IPS-18a (cell line): ENCODE measurements around the gene SLC7A8.
"Not testable (repeated sequence)": the region's sequence is repeated elsewhere in the genome, so short reads cannot be mapped to it uniquely, and the experiment has no call there.

ENCODE experiments used
- H3K27ac ChIP-seq: one replicate; pipeline ENCODE4 v1.5.1; 2013; ENCODE audit warnings: low read length
- H3K27me3 ChIP-seq: one replicate; pipeline ENCODE4 v1.6.1; 2013; ENCODE audit warnings: mild to moderate bottlenecking, low read length; ENCODE audit not compliant: control insufficient read depth, insufficient read depth
- H3K36me3 ChIP-seq: one replicate; pipeline ENCODE4 v1.6.1; 2013; ENCODE audit warnings: low read depth, low read length; ENCODE audit not compliant: control insufficient read depth
- H3K4me1 ChIP-seq: one replicate; pipeline ENCODE4 v1.6.1; 2013; ENCODE audit warnings: low read depth, low read length; ENCODE audit not compliant: control insufficient read depth
- H3K4me3 ChIP-seq: one replicate; pipeline ENCODE4 v1.5.1; 2013; ENCODE audit warnings: low read length
- H3K9ac ChIP-seq: one replicate; pipeline ENCODE4 v1.6.1; 2013; ENCODE audit warnings: mild to moderate bottlenecking, low read length, moderate library complexity
- H3K9me3 ChIP-seq: one replicate; pipeline ENCODE4 v1.6.1; 2013; ENCODE audit warnings: low read depth, low read length; ENCODE audit not compliant: control insufficient read depth

Gene SLC7A8

DNA sequence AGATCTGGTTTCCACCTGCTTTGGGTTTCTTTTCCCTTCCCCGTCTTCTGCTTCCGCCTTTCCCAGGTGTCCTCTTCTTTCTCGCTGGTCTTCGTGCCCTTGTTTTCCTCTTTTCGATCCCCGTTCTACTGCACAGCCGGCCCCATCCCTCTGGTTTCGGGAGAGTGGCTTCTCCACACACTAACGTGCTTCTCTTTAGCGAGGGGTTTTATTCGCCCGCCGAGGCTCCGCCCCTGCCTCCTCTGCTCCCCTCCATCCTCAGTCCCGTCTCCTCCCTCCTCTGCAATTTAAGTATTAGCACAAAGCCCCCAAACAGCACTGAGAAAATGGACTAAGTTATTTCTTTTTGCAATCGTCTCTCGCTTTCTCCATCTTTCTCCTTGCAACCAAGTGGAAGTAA is at the start of gene SLC7A8:
TSS of gene SLC7A8 (minus strand) at position 182 of the 400 bp plus-strand sequence. CDS start 746 bp downstream, outside the sequence.
- H3K9me3 ChIP-seq: no peaks in the 10 kb centered on the region
- no peaks in the 10 kb centered on the region for H3K36me3 ChIP-seq
- peak within 1 kb of the TSS; percentile 25 for H3K27ac ChIP-seq
- H3K4me1 ChIP-seq: peaks cover 26% of the 10 kb centered on the region
- H3K9ac ChIP-seq: peak within 1 kb of the TSS; percentile 64
- H3K27me3 ChIP-seq: no peaks in the 10 kb centered on the region
- peak within 1 kb of the TSS; percentile 78 for H3K4me3 ChIP-seq

DNA sequence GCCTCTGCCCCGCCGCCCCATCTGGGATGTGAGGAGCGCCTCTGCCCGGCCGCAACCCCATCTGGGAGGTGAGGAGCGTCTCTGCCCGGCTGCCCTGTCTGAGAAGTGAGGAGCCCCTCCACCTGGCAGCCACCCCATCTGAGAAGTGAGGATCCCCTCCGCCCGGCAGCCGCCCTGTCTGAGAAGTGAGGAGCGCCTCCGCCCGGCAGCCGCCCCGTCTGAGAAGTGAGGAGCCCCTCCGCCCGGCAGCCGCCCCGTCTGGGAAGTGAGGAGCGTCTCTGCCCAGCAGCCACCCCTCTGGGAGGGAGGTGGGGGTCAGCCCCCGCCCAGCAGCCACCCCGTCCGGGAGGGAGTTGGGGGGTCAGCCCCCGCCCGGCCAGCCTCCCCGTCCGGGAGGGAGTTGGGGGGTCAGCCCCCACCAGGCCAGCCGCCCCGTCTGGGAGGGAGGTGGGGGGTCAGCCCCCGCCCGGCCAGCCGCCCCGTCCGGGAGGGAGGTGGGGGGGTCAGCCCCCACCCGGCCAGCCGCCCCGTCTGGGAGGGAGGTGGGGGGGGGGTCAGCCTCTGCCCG is 48.9 kb upstream of the SLC7A8 start:
- not testable (repeated sequence) for H3K36me3 ChIP-seq, H3K4me1 ChIP-seq, H3K27me3 ChIP-seq, H3K27ac ChIP-seq, H3K4me3 ChIP-seq, H3K9me3 ChIP-seq, H3K9ac ChIP-seq

DNA sequence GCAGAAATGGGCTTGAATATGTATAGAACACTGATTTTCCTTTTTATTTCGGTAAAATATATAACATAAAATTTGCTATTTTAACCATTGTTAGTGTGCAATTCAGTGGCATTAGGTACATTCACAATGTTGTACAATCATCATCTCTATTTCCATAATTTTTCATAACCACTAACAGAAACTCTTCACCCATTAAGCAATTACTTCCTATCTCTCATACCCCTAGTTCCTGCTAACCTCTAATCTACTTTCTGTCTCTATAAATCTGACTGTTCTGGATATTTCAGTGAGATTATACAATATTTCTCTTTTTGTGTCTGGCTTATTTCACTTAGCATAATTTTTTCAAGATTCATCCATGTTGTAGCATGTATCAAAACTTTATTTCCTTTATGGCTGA is 45.4 kb upstream of the SLC7A8 start:
- Histone ChIP-seq H3K9ac (no peak overlapping the region), H3K9me3 (no peaks in the 10 kb centered on the region), H3K36me3 (no peaks in the 10 kb centered on the region), H3K27me3 (no peaks in the 10 kb centered on the region), H3K4me1 (no peaks in the 10 kb centered on the region), H3K4me3 (no peak overlapping the region), H3K27ac (no peak overlapping the region)

DNA sequence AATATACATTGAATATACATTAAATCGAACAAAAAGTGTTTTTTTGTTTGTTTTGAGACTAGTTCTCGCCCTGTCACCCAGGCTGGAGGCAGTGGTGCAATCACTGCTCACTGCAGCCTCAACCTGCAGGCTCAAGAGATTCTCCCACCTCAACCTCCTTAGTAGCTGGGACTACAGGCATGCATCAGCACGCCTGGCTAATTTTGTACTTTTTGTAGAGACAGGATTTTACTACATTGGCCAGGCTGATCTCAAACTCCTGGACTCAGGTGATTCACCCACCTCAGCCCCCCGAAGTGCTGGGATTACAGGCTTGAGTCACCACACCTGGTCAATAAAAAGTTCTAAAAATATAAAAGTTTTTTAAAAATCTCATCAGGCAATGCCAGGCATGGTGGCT is 44.1 kb upstream of the SLC7A8 start:
- H3K36me3 ChIP-seq: no peaks in the 10 kb centered on the region
- no peaks in the 10 kb centered on the region for H3K4me1 ChIP-seq
- H3K9ac ChIP-seq: no peak overlapping the region
- H3K4me3 ChIP-seq: no peak overlapping the region
- no peak overlapping the region for H3K27ac ChIP-seq
- H3K27me3 ChIP-seq: no peaks in the 10 kb centered on the region
- no peaks in the 10 kb centered on the region for H3K9me3 ChIP-seq

DNA sequence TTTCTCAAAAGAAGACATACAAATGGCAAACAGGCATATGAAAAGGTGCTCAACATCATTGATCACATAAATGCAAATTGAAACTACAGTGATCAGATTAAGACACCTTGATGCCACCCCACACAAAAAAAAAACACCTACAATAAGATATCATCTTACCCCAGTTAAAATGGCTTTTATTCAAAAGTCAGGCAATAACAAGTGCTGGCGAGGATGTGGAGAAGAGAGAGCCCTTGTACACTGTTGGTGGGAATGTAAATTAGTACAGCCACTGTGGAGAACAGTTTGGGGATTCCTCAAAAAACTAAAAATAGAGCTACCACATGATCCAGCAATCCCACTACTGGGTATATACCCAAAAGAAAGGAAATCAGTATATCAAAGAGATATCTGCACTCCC is 41.5 kb upstream of the SLC7A8 start:
- not testable (repeated sequence) for H3K9ac ChIP-seq

DNA sequence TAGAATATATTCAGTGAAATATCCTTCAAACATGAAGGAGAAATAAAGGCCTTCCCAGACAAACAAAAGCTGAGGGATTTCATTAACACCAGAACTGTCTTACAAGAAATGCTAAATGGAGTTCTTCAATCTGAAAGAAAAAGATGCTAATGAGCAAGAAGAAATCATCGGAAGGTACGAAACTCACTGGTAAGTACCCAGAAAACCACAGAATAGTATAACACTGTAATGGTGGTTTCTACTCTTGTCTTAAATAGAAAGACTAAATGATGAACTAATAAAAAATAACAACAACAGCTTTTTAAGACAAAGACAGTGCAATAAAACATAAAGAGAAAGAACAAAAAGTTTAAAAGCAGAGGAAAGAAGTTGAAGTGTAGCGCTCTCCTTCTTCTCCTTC is 35.6 kb upstream of the SLC7A8 start:
- Histone ChIP-seq H3K27me3 (no peaks in the 10 kb centered on the region), H3K4me1 (peaks cover 7% of the 10 kb centered on the region), H3K9me3 (no peaks in the 10 kb centered on the region), H3K9ac (no peak overlapping the region), H3K36me3 (no peaks in the 10 kb centered on the region), H3K4me3 (no peak overlapping the region), H3K27ac (no peak overlapping the region)

More for the DNA sequence above, 41.5 kb upstream of the SLC7A8 start:
- H3K4me3 ChIP-seq, H3K27me3 ChIP-seq, H3K9me3 ChIP-seq, H3K4me1 ChIP-seq, H3K36me3 ChIP-seq, H3K27ac ChIP-seq: not testable (repeated sequence)

DNA sequence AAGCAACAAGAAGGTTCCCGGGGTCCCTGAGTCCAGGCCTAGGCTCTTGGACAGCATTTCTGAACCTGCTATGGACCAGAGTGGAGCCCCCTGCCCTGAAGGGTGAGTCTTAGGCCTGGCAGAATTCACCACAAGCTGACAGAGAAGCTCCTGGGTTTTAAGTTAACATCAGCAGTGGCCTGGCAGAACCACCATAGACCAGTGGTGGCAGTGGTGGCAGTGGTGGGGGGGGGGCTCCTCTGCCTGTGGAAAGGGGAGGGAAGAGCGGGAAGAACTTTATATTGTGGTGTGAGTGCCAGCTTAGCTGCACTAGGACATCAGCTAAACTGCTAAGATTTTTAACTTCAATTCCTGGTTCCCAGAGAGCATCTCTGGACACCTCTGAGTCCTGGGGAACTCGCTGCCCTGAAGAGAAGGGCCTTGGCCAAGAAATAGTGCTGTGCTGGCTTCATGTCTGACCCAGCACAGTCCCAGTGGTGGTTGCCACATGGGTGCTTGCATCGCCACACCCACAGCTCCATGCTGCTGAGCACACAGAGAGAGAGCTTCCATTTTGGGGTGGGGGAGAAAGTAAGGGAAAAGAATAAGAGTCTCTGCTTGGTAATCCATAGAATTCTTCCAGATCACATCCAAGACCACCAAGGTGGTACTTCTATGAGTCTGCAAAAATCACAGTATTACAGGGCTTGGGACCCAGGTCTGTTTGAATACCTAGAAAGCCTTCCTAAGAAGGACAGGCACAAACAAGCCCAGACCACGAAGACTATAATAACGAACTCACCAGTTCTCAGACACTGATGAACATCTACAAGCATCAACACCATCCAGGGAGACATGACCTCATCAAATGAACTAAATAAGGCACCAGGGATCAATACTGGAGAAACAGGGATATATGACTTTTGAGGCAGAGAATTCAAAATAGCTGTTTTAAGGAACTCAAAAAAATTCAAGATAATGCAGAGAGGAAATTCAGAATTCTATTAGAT is 33.9 kb upstream of the SLC7A8 start:
- Histone ChIP-seq H3K9me3 (no peaks in the 10 kb centered on the region), H3K9ac (no peak overlapping the region), H3K4me1 (peaks cover 7% of the 10 kb centered on the region), H3K4me3 (no peak overlapping the region), H3K36me3 (no peaks in the 10 kb centered on the region), H3K27ac (no peak overlapping the region), H3K27me3 (no peaks in the 10 kb centered on the region)

DNA sequence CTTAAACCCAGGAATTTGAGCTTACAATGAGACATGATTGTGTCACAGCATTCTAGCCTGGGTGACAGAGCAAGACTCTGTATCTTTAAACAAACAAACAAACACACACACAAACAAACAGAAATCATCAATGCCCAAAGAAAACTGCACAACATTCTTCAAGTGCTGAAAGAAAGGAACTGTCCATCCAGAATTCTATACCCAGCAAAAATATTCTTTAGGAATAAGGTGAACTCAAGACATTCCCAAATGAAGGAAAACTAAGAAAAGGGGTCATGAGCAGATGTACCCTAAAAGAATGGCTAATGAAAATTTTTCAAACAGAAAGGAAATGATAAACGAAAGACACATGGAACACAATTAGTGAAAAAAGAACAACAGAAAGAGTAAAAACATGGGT is 32.0 kb upstream of the SLC7A8 start:
- no peak overlapping the region for H3K4me3 ChIP-seq
- no peaks in the 10 kb centered on the region for H3K9me3 ChIP-seq
- no peaks in the 10 kb centered on the region for H3K27me3 ChIP-seq
- no peak overlapping the region for H3K9ac ChIP-seq
- no peaks in the 10 kb centered on the region for H3K36me3 ChIP-seq
- peaks cover 7% of the 10 kb centered on the region for H3K4me1 ChIP-seq
- no peak overlapping the region for H3K27ac ChIP-seq

DNA sequence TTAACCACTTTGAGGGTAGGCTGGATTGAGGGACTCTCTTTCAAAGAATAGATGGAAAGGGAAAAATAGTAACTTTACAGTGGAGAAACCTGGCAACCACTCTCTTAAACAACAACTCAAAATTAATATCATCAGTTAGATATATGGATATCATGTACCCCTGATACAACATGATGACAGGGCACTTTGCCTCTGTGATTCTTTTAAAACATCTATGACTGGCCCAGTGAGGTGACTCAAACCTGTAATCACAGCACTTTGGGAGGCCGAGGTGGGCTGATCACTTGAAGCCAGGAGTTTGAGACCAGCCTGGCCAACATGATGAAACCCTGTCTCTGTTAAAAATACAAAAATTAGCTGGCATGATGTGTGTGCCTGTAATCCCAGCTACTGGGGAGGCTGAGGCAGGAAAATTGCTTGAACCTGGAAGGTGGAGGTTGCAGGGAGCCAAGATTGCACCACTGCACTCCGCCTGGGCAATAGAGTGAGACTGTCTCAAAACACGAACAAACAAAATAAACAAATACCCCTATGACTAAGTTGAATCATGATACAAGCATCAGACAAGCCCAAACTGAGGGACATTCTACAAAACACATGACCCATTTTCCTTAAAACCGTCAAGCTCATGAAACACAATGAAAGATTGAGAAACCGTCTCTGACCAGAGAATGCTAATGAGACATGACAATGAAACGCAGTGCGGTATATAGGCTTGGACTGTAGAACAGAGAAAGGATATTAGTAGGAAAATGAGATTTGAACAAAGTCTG is 26.4 kb upstream of the SLC7A8 start:
- H3K36me3 ChIP-seq: no peaks in the 10 kb centered on the region
- peaks cover 23% of the 10 kb centered on the region for H3K4me1 ChIP-seq
- no peak overlapping the region for H3K27ac ChIP-seq
- H3K27me3 ChIP-seq: no peaks in the 10 kb centered on the region
- H3K9ac ChIP-seq: no peak overlapping the region
- H3K9me3 ChIP-seq: no peaks in the 10 kb centered on the region
- H3K4me3 ChIP-seq: no peak overlapping the region

DNA sequence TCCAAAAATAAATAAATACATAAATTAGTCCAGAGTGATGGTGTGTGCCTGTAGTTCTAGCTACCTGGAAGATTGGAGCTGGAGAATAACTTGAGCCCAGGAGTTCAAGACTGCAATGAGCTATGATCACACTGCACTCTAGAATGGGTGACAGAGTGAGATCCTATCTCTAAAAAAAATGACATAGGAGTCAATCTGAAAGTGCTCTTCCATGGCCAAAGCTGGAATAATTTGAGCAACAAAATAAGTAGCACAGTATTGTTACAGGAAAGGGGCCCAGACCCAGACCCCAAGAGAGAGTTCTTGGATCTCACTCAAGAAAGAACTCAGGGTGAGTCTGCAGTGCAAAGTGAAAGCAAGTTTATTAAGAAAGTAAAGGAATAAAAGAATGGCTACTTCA is 24.9 kb upstream of the SLC7A8 start:
- no peak overlapping the region for H3K4me3 ChIP-seq

DNA sequence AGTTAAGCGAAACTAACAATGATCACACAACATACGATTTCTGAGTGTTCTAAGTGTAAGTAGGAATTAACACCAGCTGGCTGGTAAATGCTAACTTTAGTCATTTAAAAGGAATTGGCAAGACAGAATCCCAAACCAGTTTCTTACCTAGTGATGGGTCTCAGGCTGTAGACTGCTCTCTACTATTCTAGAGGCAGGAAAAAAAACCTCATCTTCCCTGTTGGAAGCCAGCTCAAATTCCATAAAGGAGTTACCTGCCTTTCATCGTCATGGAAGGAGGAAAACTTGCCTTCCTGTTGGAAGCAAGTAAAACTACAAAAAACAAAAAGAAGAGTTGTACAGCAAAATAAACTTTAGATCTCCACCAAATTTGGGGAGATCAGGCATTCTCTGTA is 23.7 kb upstream of the SLC7A8 start:
- H3K36me3 ChIP-seq: no peaks in the 10 kb centered on the region
- H3K9ac ChIP-seq: peak overlapping the region; percentile 43
- peak overlapping the region; percentile 60 for H3K4me3 ChIP-seq
- H3K4me1 ChIP-seq: peaks cover 23% of the 10 kb centered on the region
- no peaks in the 10 kb centered on the region for H3K27me3 ChIP-seq
- no peaks in the 10 kb centered on the region for H3K9me3 ChIP-seq
- peak overlapping the region; percentile 79 for H3K27ac ChIP-seq

More for the DNA sequence above, 24.9 kb upstream of the SLC7A8 start:
- Histone ChIP-seq H3K9ac (no peak overlapping the region), H3K9me3 (no peaks in the 10 kb centered on the region), H3K4me1 (peaks cover 23% of the 10 kb centered on the region), H3K36me3 (no peaks in the 10 kb centered on the region), H3K27me3 (no peaks in the 10 kb centered on the region), H3K27ac (no peak overlapping the region)
